ENCODE results near the gene FAM217B. TPM values are rescaled to one million over a fixed set of nuclear protein-coding genes. Genes with fewer than 3 reads are reported as not detected.

The FAM217B gene
- total and polyA plus RNA-seq, 10 donors = 4.6 to 22.4 (median 17.9) TPM

GRCh38 chr20:59912609-59913008 is 27.6 kb upstream of the FAM217B start:
- no peaks in the 10 kb centered on the region for H3K27me3 ChIP-seq (replicated peaks in 1 of 7)
- H3K36me3 ChIP-seq = peaks cover 0 to 3% (median 0%) of the 10 kb centered on the region in 6 donors
- H3K4me3 ChIP-seq = no peak overlapping the region
- H3K9me3 ChIP-seq = no peaks in the 10 kb centered on the region
- intact Hi-C loops (cut with DNase I; ENCODE audit: low total_unique reads) = no loop called here
- no peaks in the 10 kb centered on the region for H3K4me1 ChIP-seq
- DNase-seq = no peak
- 50 to 67% (median 64%) methylated on average over 4 of the region's 4 CpGs for WGBS, 5 donors
- H3K27ac ChIP-seq = no peak overlapping the region
- TF ChIP-seq CTCF (IDR thresholded peaks at IDR 0.05 in 8 of 11, conservative IDR thresholded peaks at IDR 0.05 in 3 of 11) (no peak), POLR2AphosphoS5 (IDR thresholded peaks at IDR 0.05) (no peak), POLR2A (IDR thresholded peaks at IDR 0.05) (no peak)

GRCh38 chr20:59920944-59921343 is 19.2 kb upstream of the FAM217B start:
- H3K9me3 ChIP-seq = no peaks in the 10 kb centered on the region
- TF ChIP-seq POLR2A (IDR thresholded peaks at IDR 0.05) (no peak), CTCF (IDR thresholded peaks at IDR 0.05 in 8 of 11, conservative IDR thresholded peaks at IDR 0.05 in 3 of 11) (no peak), POLR2AphosphoS5 (IDR thresholded peaks at IDR 0.05) (no peak)
- no peak for DNase-seq
- H3K36me3 ChIP-seq = peaks cover 0 to 3% (median 0%) of the 10 kb centered on the region in 6 donors
- H3K27me3 ChIP-seq (replicated peaks in 1 of 7) = no peaks in the 10 kb centered on the region
- H3K4me3 ChIP-seq = no peak overlapping the region
- no peak overlapping the region for H3K27ac ChIP-seq
- no peaks in the 10 kb centered on the region for H3K4me1 ChIP-seq
- intact Hi-C loops (cut with DNase I; ENCODE audit: low total_unique reads) = no loop called here

- intact Hi-C loops (cut with DNase I; ENCODE audit: low total_unique reads) = no loop called here
- Histone ChIP-seq H3K4me1 (no peaks in the 10 kb centered on the region), H3K4me3 (no peak overlapping the region), H3K27ac (no peak overlapping the region), H3K36me3 (no peaks in the 10 kb centered on the region), H3K9me3 (no peaks in the 10 kb centered on the region), H3K27me3 (replicated peaks in 1 of 7) (no peaks in the 10 kb centered on the region)
- DNase-seq = no peak
- WGBS, 5 donors = 81 to 95% (median 91%) methylated on average over 1 of the region's 1 CpG
- TF ChIP-seq CTCF (IDR thresholded peaks at IDR 0.05 in 8 of 11, conservative IDR thresholded peaks at IDR 0.05 in 3 of 11) (no peak), POLR2AphosphoS5 (IDR thresholded peaks at IDR 0.05) (no peak), POLR2A (IDR thresholded peaks at IDR 0.05) (no peak)
Observed at GRCh38 chr20:59923514-59923913, 16.7 kb upstream of the FAM217B start.

GRCh38 chr20:59925359-59925758 is 14.8 kb upstream of the FAM217B start:
- no peaks in the 10 kb centered on the region for H3K9me3 ChIP-seq
- DNase-seq = no peak
- no peaks in the 10 kb centered on the region for H3K27me3 ChIP-seq (replicated peaks in 1 of 7)
- no peak overlapping the region for H3K27ac ChIP-seq
- H3K36me3 ChIP-seq = no peaks in the 10 kb centered on the region
- WGBS, 5 donors = 76 to 93% (median 85%) methylated on average over 1 of the region's 1 CpG
- TF ChIP-seq POLR2AphosphoS5 (IDR thresholded peaks at IDR 0.05) (no peak), CTCF (IDR thresholded peaks at IDR 0.05 in 8 of 11, conservative IDR thresholded peaks at IDR 0.05 in 3 of 11) (no peak), POLR2A (IDR thresholded peaks at IDR 0.05) (no peak)
- intact Hi-C loops (cut with DNase I; ENCODE audit: low total_unique reads) = no loop called here
- no peak overlapping the region for H3K4me3 ChIP-seq
- no peaks in the 10 kb centered on the region for H3K4me1 ChIP-seq
